Activated CD8-positive, alpha-beta memory T cell treated with anti-CD3 and anti-CD28 coated beads, Interleukin-2, amount 50 U/mL, for 1 hour (primary cell): ENCODE data around the gene CARD11.

ENCODE experiments used
- DNase-seq: peaks from one replicate; pipeline ENCODE4 v3.0.0-alpha.2; 2020; ENCODE audit errors: extremely low read depth

Gene CARD11

DNA sequence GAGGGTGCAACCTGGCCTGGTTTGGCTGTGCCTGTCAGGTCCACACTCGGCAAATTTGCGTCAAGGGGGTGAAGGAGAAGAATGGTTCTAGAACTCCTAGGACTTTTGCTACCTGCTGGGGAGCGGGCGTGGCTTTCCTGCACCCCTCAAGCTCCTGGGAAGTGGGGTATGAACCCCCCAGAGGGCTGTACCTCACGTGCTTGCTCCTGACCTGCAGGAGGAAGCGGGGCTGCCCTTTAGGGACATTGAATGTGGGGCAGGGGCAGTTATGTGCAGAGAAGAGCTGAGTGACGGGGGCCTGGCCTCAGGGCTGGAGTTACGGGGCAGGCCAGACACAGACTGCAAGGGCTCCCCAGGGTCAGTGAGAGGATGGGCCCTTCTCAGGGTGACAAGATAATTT is 138.2 kb downstream of the CARD11 start:
- no peak for DNase-seq

DNA sequence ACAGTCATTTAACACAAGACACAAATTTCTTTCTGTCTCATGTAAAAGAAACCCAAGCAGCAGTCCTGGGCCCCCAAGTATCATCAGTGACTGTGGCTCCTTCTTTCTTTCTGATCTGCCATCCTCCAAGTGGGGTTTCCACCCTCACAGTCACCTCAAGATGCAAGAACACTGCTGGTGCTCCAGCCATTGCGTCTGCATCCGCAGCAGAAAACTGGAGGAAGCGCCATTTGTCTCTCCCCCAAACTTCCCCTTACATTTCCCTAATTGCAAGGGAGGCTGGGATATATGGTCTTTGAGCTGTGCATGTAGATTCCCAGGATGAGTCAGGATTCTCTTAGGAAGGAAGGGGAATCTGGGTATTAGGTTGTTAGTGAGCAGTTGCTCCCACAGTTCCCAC is 138.6 kb downstream of the CARD11 start:
- DNase-seq, result no peak

DNA sequence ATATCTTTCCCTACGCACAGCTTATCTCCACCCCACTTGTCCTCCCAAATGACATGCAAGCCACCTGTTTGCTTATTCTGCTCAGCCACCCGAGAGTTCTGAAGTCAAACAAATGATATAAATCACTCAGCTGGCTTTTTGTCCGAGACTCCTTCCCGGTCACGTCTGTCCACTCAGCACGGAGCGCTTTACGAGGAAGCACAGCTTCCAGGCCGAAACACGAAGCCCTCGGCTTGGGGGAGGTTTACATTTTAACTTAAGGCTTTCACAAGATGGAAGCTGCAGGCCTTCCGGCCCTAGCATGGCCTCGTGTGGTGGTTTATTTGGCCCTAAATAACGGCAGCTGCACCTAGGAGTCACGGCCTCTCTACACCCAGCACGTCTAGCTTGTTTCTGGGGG is 139.5 kb downstream of the CARD11 start:
- DNase-seq, result no peak

DNA sequence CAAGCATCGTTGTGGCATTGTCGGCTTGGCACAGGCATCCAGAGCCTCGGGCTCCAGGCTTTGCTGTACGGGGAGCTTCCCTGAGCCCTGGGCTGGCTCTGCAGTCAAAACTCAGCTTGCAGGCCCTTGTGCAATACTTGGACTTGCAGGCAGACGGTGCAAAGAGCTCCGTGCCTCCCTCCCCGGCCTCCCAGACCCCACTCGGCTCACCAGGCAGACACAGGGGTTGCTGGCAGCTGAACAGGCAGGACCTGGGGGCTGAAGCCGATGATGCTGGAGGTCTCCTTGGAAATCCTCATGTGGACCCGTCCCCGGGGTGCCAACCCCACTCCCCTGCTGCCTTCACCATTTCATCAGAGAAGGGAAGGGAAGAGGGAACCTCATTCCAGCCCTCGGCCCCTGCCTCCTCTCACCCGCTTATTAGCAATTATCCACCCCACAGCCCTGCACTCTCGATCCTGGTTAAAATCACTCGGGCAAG is 139.9 kb downstream of the CARD11 start:
- no peak for DNase-seq

DNA sequence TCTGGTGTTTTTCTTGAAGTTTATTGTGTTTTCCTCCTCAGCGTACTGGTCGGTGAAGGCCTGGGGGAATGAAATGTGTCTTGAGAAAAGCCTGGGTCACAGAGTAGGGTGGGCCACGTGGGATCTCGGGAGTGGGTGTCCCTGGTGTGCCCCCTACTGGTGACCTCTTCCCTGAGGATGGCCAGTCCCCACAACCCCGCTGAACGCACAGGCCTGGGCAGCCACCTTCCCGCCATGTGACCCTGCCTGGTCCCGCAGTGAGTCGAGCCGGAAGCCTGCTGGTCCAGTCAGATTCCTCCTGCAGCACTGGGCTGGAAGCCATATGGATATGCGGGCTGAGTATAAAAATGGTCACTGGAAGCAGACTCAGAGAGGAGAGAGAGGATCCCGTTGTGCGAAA is 146.6 kb downstream of the CARD11 start:
- DNase-seq, result no peak

DNA sequence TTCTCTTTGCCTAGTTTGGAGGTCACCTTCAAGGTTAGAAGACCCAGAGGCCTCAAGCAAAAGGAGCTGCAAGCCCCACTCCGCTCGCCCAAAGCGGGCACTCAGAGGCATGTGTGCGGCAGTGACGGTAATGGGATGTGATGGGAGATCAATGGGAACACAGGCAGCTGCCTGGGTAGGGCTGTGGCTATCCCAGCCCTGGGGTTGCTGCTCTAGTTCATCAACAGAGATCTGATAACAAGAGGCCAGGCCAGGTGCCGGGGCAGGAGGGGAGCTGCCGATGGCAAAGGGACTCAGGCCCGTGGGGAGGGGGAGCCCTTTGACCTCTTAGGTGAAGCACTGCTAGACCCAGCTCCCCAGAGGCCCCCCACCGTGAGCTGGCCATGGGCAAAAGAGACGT is 147.5 kb downstream of the CARD11 start:
- no peak for DNase-seq

DNA sequence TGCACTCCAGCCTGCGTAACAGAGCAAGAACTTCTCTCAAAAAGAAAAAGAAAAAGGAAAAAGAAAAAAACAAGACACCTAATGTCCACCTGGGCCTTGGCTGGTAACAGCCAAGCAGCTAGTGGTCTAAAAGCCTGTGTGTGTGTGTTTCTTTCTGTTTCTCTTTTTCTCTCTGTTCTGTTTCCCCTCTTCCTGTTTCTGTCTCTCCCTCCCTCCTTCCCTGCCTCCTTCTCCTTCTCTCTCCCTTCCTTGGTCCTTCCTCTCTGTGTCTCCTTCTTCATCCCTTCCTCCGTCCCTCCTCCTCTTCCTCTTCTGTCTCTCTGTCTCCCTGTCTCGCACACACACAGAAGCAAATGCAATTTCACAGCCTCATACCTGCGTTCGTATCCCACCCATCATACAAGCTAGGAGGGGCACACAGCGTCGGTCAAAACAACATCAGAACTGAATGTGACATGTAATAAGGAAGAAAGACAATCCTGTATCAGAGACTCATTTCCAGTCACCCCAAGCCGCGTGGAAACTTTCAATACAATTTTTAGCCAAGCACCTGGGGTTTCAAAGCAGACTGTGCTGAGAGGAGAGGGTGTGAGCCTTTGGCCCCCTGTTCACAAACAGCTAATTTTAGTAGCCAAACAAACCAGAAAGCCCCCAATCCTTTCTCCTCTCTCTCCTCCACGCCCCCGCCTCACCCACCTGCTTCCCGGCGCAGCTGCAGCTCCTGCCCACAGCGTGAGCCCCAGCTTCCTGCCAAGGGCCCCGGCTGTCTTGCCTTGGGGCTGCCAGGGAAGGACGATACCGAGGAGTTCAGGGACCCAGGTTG is 149.3 kb downstream of the CARD11 start:
- DNase-seq, result no peak

DNA sequence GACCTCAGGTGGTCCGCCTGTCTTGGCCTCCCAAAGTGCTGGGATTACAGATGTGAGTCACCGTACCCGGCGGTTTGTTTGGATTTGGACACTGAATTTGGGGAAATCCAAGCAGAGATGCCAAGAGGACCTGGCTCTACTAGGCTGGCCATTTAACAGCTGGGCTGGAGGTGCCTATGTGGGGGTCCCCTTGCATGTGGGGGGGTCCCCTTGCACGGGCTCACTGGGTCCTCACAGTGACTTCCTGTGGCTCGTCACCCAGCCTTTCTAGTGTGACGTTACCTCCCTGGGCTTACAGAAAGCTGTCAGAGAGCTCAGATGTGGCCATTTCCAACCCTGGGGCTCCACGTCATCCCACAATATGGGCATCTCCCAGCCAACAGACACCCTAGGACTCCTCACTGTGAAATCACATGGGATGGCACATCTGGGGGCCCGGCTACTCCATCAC is 150.2 kb downstream of the CARD11 start:
- DNase-seq, result no peak

DNA sequence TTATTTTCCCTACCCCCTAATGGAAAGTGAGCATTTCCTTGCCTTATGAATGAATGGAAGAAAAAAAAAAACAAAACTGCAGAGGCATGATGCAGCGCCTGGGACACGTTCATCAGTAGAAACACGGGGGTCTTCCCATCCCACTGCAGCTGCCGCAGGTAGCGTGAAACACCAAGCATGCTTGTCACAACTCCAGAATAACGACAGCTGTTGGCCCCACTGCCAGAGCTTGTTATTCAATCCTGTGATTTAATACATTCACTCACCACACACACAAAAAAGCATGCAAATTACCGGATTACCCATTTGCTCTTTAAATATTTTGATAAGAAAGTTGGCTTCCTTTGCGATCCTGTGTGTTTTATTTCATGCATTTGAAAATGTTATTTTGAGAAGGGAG is 151.1 kb downstream of the CARD11 start:
- no peak for DNase-seq

DNA sequence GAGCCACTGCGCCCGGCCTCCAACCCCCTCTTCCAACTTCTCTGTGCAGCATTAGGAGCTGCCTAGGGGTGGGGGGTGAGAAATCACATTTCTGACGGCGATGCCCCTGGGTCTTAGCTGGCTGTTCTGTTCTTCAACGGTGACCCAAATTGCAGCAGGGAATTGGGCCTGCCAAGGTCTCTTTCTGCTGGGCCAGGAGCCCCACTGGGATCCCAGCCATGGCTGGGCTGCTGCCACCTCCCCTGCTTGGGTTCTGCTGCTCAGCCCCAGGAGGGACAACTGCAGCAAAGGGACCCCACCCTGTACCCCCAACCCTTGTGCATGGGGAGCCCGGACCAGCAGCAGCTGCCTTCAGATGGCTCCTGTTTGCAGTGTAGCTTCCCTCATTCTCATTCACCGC is 155.9 kb downstream of the CARD11 start:
- no peak for DNase-seq

DNA sequence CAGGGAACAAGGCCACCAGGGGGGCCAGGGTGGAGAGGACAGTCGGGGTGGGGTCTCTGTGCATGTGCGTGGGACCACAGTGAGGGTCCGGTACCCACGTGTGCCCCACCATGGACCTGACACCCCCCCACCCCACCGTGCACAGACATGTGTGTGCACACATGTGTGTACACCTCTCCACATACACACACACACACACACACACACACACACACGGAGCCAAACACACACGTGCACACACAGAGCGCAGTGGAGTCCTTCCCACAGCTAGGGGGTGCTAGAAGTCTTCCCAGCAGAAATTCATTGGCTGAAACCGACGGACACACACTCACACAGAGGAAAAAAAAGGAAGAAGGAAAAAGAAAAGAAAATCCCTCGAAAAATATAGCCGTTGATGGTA is 156.8 kb downstream of the CARD11 start:
- no peak for DNase-seq

DNA sequence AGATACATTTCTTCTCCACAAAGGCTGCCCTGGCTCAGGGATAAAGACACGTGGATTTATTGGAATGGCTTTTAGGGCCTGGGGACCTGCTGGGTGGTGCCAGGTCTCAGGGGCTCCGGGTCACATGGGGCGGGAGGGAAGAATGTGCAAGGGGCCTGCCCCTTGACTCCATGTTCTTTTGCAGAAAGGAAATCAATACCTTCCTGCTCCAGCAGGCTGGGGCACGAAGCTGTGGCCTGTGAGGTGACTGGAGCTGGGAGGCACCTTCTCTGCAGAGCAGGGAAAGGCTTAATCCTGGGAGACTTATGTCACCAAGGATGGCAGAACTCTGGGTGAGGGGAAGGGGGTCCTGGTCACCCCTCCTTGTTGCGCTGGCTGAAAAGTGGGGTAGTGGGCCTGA is 157.3 kb downstream of the CARD11 start:
- DNase-seq, result no peak

DNA sequence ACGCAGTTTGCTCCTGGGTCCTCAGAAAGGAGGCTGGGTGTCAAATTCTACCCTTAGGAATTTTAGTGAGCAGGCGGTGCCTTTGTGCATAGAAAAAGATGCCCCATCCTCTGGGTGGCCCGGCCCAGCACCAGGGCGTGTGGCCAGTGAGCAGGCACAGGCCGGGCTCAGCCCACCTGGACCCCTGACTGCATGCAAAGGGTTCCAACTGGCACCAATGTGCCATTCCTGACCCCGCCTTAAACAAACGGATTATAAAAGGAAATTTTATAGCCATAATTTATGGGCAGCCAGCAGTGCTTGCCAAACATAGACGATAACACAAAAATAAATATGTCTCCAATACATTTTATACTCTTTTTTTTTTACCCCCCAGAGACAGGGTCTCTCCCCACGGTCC is 159.5 kb downstream of the CARD11 start:
- no peak for DNase-seq

DNA sequence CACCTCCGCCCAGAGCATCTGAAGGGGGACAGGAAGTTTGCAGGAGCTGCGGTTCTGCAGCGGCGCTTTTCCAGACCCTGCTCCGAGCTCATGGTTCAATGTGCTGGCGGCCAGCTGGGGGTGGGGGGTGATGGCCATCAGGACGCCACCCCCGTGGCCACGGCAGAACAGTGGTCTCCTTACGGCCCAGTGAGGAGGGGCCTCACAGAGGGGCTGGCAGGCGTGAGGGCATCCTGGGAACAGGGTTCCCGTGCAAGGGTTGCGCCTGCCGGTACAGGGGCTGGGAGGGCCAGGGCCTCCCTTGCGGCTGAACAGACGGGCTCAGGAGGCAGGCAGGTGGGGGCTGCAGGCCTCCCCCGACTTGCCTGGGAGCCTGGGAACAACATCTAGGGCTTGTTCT is 160.6 kb downstream of the CARD11 start:
- DNase-seq, result no peak

DNA sequence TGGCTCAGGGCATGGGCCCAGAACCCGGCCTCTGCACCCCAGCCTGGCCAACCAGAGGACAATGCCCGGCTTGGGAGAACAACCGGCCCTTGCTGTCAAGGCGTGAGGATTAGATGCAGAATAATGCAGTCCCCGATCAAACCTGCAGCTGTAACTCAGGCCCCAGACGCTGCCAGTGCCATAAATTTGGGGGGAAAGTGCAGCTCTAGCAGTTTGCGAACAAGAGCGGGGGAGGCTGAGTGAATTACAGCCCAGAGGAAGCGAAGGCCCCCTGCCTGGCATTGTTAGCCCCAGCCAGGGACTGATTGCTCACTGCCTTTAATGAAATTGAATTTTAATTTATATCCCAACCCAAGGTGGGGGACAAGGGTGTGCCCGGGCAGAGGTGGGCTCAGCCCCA is 161.6 kb downstream of the CARD11 start:
- no peak for DNase-seq

DNA sequence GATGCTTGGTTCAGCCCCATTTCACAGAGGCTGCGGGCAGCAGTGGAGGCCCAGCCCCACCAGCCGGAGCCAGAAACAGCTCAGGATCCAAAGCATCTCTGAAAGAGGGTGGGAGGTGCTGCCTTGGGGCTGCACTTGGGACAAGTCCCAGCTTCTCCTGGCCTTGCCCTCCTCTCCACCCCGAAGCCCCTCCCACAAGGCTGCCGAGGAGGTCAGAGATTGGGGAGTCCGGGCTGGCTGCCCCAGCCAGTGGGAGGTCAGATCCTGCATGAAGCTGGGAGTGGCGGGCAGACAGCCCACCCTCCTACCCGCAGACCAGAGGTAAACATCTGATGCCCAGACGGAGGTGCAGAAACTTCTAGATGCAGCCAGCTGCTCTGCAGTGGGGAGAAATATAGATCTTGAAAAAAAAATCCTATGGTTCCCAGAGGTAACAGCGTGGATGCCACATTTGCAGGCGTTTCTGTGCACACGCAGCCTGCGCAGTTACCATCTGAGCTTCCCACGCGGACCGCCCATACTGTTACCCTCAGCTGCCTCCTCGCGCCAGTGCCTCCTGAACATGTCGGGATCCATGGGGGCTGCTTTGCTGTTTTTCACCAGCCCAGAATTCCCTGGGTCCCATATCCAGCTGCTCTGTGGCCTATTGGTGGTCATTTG is 162.7 kb downstream of the CARD11 start:
- no peak for DNase-seq

DNA sequence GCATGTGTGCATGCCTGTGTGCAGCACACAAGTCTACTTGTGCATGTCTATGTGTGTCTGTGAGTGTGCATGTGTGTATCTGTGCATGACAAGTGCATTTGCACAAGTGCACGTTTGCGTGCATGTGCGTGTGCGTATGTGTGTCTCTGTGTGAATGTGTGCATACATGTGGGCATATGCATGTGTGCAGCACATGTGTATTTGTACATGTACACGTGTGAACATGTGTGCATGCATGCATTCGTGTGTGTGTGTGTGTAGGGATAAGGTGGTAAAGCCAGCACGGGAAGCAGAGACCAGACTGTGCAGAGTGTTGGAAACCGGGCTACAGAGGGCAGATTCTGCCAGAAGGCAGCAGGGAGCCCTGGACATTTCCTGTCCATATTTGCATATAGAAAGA is 163.6 kb downstream of the CARD11 start:
- DNase-seq, result no peak

DNA sequence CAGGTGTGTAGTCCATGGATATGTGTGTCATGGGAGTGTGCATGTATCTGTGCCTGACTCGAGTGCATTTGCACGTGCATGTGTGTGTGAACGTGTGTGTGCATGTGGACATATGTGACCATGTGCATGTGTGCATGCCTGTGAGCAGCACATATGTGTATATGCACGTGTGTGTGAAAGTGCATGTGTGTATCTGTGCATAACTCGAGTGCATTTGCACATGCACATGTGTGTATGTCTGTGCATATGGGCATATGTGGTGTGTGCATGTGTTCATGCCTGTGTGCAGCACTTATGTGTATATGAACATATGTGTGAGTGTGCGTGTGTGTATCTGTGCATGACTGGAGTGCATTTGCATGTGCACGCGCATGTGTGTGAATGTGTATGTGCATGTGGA is 164.3 kb downstream of the CARD11 start:
- DNase-seq, result no peak

DNA sequence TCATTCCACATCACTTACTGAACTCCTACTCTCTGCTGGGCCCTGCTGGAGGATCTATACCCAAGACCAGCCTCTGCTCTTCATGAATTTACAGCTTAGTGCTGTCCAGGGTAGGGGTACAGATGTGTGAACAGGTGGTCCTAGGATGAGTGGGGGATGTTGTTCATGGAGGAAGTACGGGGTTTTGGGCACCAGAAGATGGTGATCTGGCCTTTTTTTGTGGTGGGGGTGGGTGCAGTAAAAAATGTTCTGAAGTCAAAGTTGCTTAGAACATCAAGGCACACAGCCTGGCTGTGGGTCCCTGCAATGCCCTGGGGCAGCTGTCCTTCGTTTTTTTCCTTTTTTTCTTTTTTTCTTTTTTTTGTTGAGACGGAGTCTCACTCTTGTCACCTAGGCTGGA is 165.4 kb downstream of the CARD11 start:
- DNase-seq, result no peak

DNA sequence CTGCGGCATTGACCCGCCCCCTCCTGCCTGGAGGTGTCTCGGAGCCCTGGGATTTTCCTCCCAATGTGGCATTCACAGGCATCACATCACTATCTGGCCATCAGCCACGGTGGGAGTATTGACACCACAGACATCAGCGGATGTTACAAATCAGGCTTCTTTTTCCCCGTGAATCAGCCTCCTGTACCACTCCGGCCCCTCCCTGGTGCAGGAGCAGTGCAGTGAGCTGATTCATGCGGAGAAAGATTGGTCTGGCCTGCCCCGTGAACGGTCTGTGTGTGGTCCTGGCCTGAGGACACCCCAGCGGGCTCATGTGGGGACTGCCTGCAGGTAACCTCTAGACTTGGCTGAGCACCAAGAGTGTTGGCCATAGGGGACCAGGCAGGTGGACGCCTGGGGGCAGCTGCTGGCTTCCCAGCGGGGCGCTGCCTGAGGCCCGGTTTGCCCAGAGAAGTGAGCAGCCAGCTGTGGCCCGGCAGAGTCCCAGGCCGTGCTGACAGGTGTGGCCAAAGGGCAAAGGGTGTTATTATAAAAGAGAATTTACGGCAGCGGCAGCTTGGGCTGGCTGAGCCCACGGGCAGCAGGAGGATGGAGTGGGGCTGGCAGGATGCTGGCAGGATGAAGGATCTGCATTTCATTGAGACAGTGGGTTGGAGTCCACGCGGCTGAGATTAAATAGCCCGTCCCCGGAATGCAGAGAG is 167.5 kb downstream of the CARD11 start:
- no peak for DNase-seq

DNA sequence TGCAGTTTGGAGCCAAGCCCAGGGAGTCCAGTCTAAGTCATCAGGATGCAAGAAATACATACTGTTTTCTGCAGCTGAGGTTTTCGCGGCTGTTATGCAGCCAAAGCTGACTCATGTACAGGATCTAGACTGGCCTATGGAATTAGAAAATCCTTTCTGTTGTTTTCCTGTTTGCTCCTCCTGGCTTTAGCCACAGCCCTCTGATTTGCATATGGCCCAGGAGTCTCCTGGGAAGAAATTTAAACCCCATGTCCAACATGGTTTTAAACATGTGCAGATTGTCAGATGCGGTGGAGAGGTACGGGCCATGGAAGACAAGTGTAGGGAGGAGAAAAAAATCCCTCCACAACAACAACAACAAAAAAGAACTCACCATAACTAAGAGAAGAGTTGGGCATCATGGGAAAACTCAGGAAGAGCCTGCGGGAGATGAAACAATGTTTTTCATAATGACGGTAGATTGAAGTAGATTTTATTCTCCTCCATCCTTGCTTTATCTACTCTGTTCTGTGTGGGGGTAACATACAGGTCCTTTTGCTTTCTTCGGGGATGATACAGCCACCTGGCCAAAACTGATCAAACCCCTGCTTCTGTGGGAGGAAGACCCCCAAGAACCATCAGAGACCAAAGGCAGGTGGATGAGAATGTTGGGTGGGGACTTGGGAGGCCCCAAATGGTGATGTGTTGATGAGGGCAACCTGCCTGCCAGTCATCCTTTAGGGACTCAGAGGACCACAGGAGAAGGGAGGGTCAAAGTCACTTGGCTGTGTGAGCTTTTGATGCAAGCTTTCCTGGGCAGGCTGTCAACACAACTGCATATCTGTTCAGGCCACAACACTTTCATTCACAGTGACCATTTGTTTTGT is 169.7 kb downstream of the CARD11 start:
- no peak for DNase-seq

DNA sequence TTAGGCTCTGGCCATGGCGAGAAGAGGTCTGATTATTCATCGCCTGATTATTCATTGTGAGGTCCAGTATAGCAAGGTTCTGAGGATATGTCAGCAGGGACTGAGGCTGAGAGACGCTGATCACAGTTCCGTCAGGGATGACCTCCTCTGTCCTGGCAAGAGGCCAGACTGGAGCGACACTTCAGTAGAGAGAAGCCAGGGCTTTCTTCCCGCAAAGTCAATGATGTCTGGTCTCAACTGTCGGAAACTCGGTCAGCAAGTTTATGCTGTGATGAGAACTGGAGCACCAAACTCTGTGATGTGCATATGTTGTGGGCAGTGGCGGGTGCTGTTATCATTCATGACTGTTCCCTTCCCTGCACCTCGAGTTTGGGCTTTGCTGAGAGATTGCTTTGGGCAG is 170.5 kb downstream of the CARD11 start:
- DNase-seq, result no peak
